HG02943 (cell line): ENCODE data around the gene PPP4C.

ENCODE experiments used
- ATAC-seq: cut with Tn5 transposase; IDR thresholded peaks from one replicate; pipeline ENCODE4 v1.9.1; 2021; ENCODE audit warnings: mild to moderate bottlenecking, low read depth, moderate library complexity; ENCODE audit not compliant: unreplicated experiment

PPP4C gene

DNA sequence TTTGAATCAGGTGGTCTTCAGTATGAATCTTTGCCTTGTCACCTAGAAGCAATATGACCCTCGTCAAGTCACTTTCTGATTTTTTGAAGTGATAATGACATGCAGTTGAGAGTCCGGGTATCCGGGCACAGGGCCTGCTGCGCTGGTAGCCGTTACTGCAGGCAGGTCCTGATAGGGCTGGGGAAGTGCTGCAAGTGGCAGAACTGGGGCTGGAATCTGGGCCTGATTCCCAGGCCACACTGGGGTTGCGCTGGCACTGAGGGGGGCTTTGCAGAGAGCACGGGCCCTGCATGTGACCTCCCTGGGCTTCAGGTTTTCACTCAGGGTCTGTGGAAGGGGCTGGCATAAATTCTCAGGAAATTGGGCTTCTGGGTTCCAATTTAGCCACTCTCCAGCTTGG is 3.0 kb downstream of the PPP4C start:
- no peak for ATAC-seq

DNA sequence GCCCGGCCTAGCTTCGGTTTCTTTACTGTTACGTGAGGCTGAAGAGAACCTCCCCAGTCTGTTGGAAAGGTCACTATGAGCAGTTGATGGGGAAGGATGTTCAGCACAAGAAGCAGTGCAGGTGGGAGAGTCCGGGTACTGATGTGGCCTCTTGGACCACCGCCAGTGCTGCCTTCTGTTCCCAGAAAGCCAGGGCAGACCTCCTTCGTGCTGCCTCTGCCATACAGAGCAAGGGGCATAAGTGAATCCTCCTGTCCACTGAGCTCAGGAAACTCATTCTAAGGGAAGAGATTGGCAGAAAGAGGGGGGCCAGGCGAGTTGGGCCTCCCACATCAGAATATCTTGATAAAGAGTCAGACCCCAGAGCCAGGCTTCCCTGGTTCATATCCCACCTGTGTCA is 3.7 kb downstream of the PPP4C start:
- ATAC-seq, result no peak

DNA sequence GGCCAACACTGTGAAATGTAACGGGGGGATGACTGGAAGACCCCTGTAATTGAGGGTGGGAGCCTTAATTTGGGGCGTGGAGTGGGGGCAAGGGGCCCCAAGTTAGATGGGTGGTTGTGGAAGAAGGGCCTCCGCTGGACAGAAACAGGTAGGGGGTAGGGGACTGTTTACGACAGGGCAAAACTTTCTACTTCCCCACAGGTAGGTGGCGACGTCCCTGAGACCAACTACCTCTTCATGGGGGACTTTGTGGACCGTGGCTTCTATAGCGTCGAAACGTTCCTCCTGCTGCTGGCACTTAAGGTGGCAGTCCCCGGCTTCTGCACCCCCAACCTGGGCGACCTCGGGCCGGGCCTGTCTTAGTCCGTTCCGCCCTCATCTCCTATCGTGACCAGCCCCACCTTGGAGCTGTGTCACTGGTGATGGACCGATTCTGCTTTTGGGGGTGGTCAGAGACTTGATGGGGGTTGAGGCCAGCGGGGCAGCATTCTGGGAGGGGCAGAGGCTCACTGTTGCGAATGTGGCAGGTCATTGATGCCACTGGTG is 6.8 kb downstream of the PPP4C start:
- ATAC-seq, result no peak

DNA sequence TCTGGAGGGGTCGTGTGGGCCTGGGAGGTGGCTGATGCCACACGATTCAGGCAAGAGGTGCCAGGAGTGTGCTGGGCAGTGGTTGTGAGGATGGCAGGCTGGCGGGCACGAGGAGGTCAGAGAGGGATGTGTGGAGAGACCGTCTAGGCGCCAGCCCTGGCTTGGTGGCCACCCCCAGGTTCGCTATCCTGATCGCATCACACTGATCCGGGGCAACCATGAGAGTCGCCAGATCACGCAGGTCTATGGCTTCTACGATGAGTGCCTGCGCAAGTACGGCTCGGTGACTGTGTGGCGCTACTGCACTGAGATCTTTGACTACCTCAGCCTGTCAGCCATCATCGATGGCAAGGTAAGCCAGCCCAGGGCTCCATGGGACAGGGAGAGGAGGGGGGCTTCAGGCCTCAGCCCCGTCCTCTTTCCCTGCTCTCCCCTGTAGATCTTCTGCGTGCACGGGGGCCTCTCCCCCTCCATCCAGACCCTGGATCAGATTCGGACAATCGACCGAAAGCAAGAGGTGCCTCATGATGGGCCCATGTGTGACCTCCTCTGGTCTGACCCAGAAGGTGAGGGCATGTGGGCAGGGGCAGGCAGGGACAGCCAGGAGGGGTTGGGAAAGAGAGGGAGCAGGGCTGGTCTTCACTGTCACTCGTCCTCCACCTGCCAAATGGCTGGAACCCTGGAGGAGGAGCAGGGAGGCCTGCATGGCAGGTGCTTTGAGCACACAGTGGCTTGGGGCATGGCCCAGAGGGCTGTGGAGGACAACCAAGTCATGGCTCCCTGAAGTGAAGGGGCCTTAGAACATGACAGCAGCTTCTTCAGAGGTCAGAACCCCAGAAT is 7.6 kb downstream of the PPP4C start:
- no peak for ATAC-seq

DNA sequence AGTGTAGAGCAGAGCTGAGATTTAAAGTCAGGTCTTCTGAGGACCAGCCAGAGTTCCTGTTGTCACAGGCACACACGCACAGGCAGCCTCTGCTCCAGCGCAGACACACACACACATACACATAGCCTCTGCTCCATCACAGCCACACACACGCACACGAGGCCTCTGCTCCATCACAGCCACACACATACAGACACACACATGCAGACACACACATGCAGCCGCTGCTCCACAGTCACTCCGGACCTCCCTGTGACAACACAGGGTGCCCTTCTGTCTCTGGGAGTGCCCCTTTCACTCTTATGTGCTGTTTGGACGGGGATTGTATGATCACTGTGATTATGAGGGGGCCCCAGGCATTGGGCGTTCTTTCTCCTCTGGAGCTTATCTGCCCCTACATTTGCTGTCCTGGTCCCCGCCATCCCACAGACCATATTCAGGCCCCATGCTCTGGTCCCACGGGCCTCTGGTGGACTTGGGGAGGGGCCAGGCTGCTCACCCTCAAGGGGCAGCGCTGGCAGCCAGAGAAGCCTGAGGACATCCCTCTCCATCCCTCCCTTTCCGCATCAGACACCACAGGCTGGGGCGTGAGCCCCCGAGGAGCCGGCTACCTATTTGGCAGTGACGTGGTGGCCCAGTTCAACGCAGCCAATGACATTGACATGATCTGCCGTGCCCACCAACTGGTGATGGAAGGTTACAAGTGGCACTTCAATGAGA is 8.5 kb downstream of the PPP4C start:
- no peak for ATAC-seq

DNA sequence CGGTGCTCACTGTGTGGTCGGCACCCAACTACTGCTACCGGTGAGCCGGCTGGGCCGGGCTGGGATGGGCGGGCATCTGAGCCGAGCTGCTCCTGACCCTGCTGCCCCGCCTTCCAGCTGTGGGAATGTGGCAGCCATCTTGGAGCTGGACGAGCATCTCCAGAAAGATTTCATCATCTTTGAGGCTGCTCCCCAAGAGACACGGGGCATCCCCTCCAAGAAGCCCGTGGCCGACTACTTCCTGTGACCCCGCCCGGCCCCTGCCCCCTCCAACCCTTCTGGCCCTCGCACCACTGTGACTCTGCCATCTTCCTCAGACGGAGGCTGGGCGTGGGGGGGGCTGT is 9.0 kb downstream of the PPP4C start:
- ATAC-seq, result no peak

DNA sequence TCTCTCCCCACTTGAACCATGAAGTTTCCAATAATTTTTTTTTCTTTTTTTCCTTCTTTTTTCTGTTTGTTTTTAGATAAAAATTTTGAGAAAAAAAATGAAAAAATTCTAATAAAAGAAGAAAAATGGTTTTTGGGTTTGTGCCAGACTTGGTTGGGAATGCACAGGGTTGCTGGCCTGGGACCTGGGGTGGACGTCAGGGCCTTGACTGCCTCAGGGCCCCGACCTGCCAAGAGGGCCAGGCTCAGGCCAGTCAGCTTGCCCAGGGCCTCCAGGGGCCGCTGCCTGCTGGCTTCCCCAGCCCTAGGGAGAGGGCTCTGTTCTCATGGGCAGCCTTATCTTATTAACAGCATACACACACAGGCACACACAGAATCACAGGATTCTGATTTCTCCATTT is 9.5 kb downstream of the PPP4C start:
- ATAC-seq, result no peak

DNA sequence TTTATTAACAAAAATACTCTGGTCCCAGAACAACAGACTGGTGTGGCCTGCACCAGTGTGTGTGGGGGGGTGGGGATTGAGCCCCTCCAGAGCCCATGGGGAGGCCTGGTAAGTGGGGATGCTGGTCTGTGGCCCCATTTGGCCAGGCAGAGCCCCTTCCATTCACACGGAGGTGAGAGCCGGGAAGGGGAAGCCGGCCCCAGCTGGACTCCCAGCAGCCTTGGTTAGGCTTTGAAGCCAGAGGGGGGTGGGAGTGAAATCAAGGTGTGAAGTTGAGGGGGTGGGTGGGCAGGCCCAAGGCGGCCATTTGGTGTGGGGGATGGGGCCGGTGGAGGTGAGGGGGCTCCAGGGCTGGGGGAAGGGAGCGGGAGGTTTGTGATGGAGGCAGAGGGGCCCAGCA is 10.0 kb downstream of the PPP4C start:
- no peak for ATAC-seq

DNA sequence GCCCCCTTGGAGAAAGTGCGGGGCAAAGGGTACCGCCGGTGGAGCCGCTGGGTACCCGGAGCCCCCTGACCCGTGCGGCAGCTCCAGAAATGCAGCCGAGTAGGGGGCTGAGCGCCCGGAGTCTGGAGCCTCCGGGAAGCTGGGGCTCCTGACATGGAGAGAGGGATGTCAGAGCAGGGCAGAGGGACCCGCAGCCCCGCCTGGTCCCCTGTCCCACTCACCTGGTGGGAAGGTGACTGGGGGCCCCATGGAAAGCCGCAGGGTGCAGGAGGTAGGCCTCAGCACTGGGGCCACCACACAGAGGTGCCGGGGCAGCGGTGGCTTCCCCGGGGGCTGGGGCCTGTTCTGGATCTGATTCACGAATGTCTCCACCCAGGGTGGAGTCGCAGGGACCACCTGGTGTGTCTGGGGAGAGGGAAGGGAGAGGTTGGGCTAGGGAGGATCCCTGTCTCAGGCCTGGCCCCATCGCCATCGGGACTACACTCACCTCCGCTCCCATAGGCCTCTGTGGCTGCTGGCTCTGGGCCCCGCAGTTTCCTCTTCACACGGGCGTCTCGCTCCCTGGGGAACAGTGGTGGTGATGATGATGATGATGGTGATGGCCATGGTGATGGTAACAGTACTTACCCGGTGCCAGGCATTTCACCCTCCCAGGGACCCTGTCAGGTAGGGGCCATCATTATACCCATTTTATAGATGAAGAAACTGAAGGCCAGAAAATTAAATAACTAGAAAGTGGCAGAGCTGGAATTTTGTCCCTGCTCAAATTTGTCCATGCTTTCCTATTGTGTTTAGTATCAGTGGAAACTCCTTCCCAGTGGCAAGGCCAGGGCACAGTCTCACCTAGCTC is 10.7 kb downstream of the PPP4C start:
- ATAC-seq, result no peak

DNA sequence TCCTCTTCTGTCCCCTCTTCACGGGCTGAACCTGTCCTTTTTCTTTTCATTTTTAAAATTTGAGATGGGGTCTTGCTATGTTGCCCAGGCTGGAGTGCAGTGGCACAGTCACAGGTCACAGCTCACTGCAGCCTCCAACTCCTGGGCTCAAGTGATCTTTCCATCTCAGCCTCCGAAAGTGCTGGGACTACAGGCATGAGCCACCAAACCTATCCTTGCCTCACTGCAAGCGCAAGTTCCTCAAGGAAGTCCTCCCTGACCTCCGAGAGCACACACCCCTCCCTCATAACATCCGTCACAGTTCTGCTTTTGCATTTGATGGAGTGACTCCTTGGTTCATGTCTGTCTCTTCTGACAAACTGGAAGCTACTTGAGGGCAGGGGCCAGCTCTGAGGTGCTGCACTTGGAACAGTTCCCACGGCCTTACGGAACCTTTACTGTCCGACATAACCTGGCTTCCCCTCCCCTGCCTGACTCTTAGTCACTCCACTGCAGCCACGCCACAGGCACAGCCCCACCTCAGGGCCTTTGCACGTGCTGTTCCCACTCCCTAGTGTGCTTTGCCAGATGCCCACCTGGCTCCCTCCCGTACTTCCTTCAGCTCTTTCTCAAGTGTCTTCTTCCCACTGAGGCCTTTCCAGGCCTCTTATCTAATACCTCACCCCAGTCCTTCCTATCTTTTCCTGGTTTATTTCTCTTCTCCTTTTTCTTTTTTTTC is 11.5 kb downstream of the PPP4C start:
- no peak for ATAC-seq

DNA sequence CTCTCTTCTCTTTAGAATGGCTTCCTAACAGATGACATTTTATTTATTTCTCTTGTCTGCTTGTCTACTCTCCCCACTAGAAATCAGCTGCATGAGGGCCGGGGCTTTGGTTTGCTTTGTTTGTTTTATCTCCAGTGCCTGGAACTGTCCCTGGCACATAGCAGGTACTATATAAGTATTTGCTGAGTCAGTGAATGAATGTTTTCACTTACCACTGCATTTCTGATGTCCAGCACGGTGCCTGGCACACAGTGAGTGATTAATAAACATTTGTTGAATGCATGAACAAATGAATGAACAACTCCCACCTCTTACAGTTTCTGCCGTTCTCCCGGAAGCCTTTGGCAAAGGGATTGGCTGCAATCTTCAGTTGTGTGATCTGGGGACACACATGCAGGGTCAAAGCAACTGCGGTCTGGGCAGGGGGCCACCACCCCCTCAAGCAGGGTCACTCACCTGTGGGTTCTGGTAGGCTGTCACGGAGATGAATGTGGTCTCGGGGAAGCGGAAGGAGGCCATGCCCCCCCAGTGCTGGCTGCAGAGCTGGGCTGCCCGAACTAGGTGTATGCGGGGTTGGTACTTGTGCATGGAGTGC is 12.5 kb downstream of the PPP4C start:
- ATAC-seq, result no peak

DNA sequence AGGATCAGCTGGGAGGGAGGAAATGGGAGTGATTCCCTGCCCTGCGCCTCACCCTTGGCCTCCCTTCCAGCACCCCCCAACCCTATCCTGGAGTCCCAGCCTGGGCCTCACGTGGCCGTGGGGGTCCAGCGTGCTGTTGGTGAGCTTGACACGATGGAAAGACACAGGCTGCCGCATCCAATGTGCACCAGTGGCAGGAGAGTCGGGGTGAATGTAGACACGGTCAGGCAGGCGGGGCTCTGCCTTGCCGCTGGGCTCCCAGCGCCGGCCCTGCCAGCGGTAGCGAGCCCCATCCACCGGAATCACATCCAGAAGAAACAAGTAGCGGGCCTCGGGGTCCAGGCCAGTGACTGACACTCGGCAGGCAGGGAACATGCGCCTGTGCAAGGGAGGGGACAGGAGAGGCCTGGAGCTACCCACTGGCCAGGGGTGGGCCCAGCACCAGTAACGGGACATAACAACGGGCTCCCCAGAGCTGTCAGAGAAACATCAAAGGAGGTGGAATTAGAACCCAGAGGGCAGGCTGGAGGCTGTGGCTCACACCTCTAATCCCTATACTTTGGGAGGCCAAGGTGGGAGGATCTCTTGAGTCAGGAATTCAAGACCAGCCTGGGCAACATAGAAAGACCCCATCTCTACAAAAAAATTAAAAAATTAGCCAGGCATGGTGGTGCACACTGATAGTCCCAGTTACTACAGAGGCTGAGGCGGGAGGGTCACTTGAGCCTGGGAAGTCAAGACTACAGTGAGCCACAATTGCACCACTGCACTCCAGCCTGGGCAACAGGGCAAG is 13.2 kb downstream of the PPP4C start:
- no peak for ATAC-seq

DNA sequence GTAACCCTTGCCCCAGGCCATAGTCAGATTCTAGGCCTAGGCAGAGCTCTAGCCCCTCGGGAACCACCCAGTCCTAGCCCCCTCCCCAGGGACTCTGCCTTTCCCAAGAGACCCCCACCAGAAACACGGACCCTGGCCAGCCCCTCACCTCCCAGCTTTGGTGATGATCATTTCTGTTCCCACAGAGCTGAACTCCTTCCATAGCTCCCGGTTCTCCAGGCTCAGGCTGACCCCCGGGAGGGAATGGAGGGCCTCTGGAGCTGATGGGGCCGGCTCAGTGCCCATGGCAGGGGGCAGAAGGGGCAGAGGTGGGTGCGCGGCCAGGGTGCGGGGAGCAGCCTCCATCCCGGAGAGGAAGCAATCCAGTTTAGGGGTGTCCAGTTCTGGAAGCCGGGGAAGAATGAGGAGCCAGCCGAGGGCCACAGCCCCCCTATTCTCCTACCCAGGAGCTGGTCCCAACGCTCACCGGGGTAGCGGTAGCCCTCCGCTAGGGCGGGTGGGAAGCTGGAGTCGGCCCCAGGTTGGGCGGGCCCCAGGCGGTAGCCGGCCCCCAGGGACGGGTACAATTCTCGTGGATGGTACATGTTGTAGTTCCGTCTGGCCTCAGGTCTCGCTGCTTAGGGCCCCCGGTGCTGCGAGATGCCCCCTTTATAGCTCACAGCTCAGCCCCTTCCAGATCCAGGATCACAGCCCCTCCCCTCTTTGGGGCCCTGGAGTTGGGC is 15.0 kb downstream of the PPP4C start:
- ATAC-seq, result no peak

DNA sequence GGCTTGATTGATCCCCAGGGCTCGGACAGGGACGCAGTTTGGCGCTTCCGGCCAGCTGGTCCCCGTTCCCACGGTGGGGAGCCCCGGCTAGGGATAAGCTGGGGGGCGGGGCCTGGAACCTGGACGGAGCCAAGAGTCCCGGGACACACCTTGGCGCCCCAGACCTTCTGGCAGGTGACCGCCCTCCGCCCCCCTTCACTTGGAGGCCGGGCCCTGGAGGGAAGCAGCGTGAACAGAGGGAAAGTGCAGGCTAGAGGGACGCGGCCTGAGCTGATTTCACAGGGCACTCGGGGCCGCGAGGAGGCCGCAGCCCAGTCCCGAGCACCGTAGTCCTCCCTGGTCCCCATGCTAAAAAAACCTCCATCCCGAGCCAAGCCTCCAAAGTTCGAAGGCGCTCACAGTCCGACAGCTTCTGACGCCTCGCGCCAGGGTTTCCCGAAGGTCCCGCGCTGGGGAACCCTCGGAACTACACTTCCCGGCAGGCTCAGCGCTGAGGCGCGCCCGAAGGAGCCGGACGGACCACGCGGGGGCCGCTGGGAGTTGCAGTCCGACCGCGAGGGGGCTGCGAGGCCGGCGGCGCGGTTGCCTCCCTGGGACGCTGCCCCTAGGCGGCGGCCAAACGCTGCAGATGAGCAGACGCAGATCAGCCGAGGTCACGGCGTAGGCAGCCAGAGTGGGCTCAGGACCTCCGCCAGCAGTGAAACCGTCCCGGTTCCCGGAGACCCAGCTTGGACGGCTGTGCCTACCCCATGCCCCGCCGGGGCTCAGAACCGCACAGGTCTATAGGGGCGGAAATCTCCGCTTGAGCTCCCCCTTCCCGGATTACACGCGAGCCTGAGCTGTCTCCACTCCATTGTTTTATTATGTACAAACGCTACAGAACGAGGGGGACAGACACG is 15.9 kb downstream of the PPP4C start, which contains the start of gene TBX6:
TBX6 (minus strand) TSS at position 451 of the 899 bp plus-strand sequence. CDS start 731 bp downstream, outside the sequence.
- ATAC-seq, result peak; percentile 52

DNA sequence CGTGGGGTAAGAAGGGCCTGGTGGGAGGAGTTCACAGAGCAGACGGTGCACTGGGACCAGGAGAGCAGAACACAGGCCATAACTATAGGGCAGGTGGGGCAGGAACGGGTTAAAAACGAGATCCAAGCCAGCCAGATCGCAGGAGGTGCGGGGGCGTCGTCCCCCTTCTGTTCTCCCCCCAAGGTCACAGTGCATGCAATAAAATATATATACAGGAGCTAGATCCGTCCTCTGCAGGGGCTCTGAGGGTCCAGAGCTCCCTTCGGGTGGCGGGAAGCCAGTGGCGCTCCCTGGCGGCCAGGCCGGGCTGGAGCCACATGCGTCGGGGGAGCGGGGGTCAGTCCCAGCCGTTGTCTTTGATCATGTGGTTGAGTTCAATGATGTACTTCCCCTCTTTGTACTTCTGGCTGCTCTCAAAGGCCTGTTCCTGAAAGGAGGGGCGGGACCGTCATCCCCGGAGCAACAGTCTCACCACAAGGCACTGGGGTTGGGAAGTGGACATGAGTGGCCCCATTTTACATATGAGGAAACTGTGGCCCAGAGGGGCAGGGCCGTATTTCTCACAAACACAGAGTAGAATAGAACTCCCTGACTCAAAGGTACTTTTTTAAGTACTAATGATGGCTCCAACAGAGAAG is 16.7 kb downstream of the PPP4C start:
- ATAC-seq, result peak; percentile 36

DNA sequence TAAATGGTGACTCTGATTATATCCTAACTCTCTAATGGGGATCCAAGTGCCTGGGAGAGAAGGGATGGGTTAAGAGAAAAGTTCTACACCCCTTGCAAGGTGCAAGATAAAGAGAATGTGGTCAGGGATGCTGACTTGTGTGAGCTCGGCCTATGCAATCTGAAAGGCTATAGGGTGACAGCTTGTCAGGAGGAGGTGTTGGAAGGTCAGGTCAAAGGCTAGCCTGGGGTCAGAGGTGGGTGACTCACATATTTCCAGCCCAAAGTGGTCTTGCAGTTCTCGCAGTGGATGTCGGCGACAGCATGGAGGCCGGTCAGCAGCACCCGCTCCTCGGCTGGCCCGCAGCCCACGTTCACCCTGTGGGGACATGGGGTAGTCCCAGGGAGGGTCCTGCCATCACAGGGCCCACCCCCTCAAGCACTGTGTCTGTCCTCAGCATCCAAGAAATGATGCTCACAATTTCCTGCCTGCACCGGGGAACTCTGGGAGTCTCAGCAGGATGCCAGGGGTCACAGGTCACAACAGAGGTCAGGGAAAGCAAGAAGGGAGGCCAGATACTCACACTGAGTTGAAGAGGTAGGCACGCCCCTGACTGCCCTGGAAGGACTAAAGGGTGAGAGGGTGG is 18.9 kb downstream of the PPP4C start:
- no peak for ATAC-seq
